Measurements from ENCODE around the gene SGO2. TPM values are rescaled to one million over a fixed set of nuclear protein-coding genes. Genes with fewer than 3 reads are reported as not detected.
"Not testable (repeated sequence)": the region's sequence is repeated elsewhere in the genome, so short reads cannot be mapped to it uniquely, and the experiment has no call there.

Gene SGO2
- total and polyA plus RNA-seq, 8 donors, result 0.58 to 6.7 (median 1.2) TPM

- no peak for DNase-seq
- no peaks in the 10 kb centered on the region for H3K4me1 ChIP-seq
- no peak overlapping the region for H3K4me3 ChIP-seq
- TF ChIP-seq POLR2AphosphoS5 (IDR thresholded peaks at IDR 0.05) (no peak), POLR2A (IDR thresholded peaks at IDR 0.05) (no peak), CTCF (IDR thresholded peaks at IDR 0.05) (no peak), EP300 (IDR thresholded peaks at IDR 0.05) (no peak)
- no peaks in the 10 kb centered on the region for H3K36me3 ChIP-seq
- H3K9me3 ChIP-seq, result no peaks in the 10 kb centered on the region
- H3K27ac ChIP-seq, result no peak overlapping the region
- intact Hi-C loops (cut with DNase I; ENCODE audit: low total_unique reads), result no loop called here
- no peaks in the 10 kb centered on the region for H3K27me3 ChIP-seq
Observed at GRCh38 chr2:200534572-200534971, 8.6 kb downstream of the SGO2 start.

GRCh38 chr2:200538139-200538538 lies 12.1 kb downstream of the SGO2 start:
- intact Hi-C loops (cut with DNase I; ENCODE audit: low total_unique reads), result no loop called here
- 83 to 94% (median 92%) methylated on average over 1 of the region's 1 CpG for WGBS, 5 donors
- H3K9me3 ChIP-seq, result no peaks in the 10 kb centered on the region
- H3K4me1 ChIP-seq, result no peaks in the 10 kb centered on the region
- H3K27ac ChIP-seq, result no peak overlapping the region
- H3K27me3 ChIP-seq, result no peaks in the 10 kb centered on the region
- TF ChIP-seq POLR2AphosphoS5 (IDR thresholded peaks at IDR 0.05), result no peak
- no peak for TF ChIP-seq EP300 (IDR thresholded peaks at IDR 0.05)
- TF ChIP-seq POLR2A (IDR thresholded peaks at IDR 0.05), result no peak
- no peak for TF ChIP-seq CTCF (IDR thresholded peaks at IDR 0.05)
- no peak overlapping the region for H3K4me3 ChIP-seq
- no peak for DNase-seq
- H3K36me3 ChIP-seq, result peaks cover 0 to 5% (median 0%) of the 10 kb centered on the region in 4 donors

- Histone ChIP-seq H3K36me3 (peaks cover 0 to 5% (median 0%) of the 10 kb centered on the region in 4 donors), H3K4me3 (no peak overlapping the region), H3K9me3 (no peaks in the 10 kb centered on the region), H3K27ac (no peak overlapping the region), H3K4me1 (no peaks in the 10 kb centered on the region), H3K27me3 (no peaks in the 10 kb centered on the region)
- TF ChIP-seq POLR2A (IDR thresholded peaks at IDR 0.05), result no peak
- TF ChIP-seq POLR2AphosphoS5 (IDR thresholded peaks at IDR 0.05), result no peak
- no peak for TF ChIP-seq CTCF (IDR thresholded peaks at IDR 0.05)
- no peak for TF ChIP-seq EP300 (IDR thresholded peaks at IDR 0.05)
- DNase-seq, result no peak
- intact Hi-C loops (cut with DNase I; ENCODE audit: low total_unique reads), result no loop called here
Observed at GRCh38 chr2:200540793-200541192, 14.8 kb downstream of the SGO2 start.

GRCh38 chr2:200566596-200566995 lies 40.6 kb downstream of the SGO2 start:
- intact Hi-C loops (cut with DNase I; ENCODE audit: low total_unique reads); H3K27ac ChIP-seq; H3K36me3 ChIP-seq; H3K4me1 ChIP-seq; H3K9me3 ChIP-seq; H3K4me3 ChIP-seq; DNase-seq; H3K27me3 ChIP-seq: not testable (repeated sequence)
- 90 to 96% (median 95%) methylated on average over 12 of the region's 12 CpGs for WGBS, 5 donors

- WGBS, 5 donors, result 96 to 99% (median 98%) methylated on average over 3 of the region's 3 CpGs
- Histone ChIP-seq H3K9me3 (no peaks in the 10 kb centered on the region), H3K27ac (no peak overlapping the region), H3K4me3 (no peak overlapping the region), H3K36me3 (no peaks in the 10 kb centered on the region), H3K4me1 (no peaks in the 10 kb centered on the region), H3K27me3 (no peaks in the 10 kb centered on the region)
- intact Hi-C loops (cut with DNase I; ENCODE audit: low total_unique reads), result no loop called here
- DNase-seq, result no peak
- TF ChIP-seq POLR2A (IDR thresholded peaks at IDR 0.05) (no peak), EP300 (IDR thresholded peaks at IDR 0.05) (no peak), CTCF (IDR thresholded peaks at IDR 0.05) (no peak), POLR2AphosphoS5 (IDR thresholded peaks at IDR 0.05) (no peak)
Observed at GRCh38 chr2:200567932-200568331, 41.9 kb downstream of the SGO2 start.
